Heart left ventricle (tissue), 13 donors: ENCODE measurements around the gene SART1.

Experiments
- CTCF ChIP-seq, 12 donors: fragments of 200-600 bp; sonication (generic) in 4 of 12; IDR thresholded peaks; one replicate each; pipeline versions ENCODE4 v1.5.0 to v1.8.0; 2018 to 2022; ENCODE audit warnings: antibody characterized with exemption in 12 of 12, mild to moderate bottlenecking in 5 of 12
- POLR2A ChIP-seq, 2 donors: fragments of 450-650 bp; IDR thresholded peaks; one replicate each; pipeline ENCODE4 v1.6.1; 2017; ENCODE audit warnings: antibody characterized with exemption in 2 of 2, mild to moderate bottlenecking in 2 of 2, moderate library complexity in 2 of 2
- donor health status: ischemic (EF 13 %, LVEDD 7.1; RV severe dilation, severe dysfunction).
- donor health status: DM: no; HTN: yes; CAD: no.
- donor health status: DM: no; HTN: no; CAD: no.
- donor health status: ischemic (EF 25% LVEDD 6.9; RV normal size, moderate dysfunction).
- donor health status: ischemic (EF 25% LVEDD 5.7; RV mildly dilated, moderate dysfunction).
- donor health status: ischemic (EF 35%, LVEDD 5.7; RV mildly dilated, moderate dysfunction).
- donor health status: nonischemic (EF 11% LVEDD 7.7; RV severe dilation, severe dysfunction).
- donor health status: DM: yes; HTN: yes; CAD: no.
- donor health status: PGD.
- donor health status: ischemic (EF 29% LVEDD 5.4; RV normal size, mild dysfunction).
- donor health status: nonischemic (EF 23%, LVEDD 6.1; RV moderate dilation, normal function).

GRCh38 chr11:66017321-66017720, 55.8 kb downstream of the SART1 start:
- no peak for TF ChIP-seq POLR2A (IDR thresholded peaks at IDR 0.05)
- TF ChIP-seq CTCF (IDR thresholded peaks at IDR 0.05), result no peak
